GM19452 (cell line): ENCODE results near the gene SERPINC1.
"Not testable (repeated sequence)": the region's sequence is repeated elsewhere in the genome, so short reads cannot be mapped to it uniquely, and the experiment has no call there.

Source experiments
- ATAC-seq: cut with Tn5 transposase; IDR thresholded peaks from one replicate; pipeline ENCODE4 v1.9.1; 2021; ENCODE audit not compliant: unreplicated experiment

The SERPINC1 gene

DNA sequence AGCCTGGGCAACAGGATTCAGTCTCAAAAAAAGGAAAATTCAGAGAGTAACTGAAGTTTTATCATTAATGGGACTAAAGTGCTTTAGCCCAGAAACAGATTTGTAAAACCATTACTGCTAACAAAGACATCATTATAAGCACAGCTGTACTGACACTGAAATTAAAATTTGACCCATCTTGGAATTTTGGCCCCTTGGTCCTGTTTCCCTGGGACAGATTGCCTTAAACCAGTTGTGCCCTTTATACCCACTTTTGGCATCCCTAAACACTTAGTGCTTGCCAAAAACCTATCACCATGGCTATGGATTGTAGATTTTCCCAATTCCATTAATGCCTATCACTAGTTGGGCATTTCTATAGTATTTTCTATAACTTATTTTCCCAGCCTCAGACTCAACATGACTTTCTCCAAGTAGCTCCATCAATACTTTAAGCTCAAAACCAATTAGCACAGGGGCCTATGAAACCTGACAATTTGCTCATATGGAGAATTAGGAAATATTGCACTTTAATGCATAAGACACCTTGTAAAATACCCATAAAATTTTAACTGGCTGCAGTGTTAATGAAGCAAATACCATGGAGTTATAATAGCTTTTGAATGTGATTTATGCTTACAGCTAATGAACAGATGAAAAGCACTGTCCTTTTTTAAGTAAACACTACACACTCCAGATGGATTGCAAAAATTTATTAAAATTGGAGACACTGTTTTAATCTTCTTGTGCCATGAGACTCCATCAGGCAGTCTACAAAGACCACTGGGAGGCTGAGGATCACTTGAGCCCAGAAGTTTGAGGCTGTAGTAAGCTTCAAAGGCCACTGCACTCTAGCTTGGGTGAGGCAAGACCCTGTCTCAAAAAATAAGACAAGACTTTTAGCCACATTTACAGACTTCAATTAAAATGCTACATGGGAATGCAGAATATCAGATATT lies 53.6 kb downstream of the SERPINC1 start:
- no peak for ATAC-seq

DNA sequence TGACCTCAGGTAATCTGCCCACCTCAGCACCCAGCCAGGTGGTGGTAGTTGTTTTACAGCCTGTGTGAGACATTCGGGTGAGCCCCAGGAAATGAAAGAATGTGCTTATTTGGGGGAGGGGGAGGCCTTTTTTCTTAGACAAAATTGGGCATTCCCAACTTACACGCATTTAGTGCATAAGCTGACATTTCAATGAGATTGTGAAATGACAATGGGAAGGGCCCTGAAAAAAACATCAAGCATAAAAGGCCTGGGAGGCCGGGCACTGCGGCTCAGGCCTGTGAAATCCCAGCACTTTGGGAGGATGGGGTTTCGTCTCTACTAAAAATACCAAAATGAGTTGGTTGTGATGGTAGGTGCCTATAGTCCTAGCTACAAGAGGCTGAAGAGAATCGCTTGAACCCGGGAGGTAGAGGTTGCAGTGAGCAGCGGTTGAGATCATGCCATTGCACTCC lies 54.3 kb downstream of the SERPINC1 start:
- no peak for ATAC-seq

- ATAC-seq: not testable (repeated sequence)
Observed at GRCh38 chr1:173862146-173862768, 54.9 kb downstream of the SERPINC1 start.

GRCh38 chr1:173861731-173862145 lies 55.4 kb downstream of the SERPINC1 start:
- no peak for ATAC-seq

- no peak for ATAC-seq
Observed at GRCh38 chr1:173860065-173860464, 57.1 kb downstream of the SERPINC1 start.

DNA sequence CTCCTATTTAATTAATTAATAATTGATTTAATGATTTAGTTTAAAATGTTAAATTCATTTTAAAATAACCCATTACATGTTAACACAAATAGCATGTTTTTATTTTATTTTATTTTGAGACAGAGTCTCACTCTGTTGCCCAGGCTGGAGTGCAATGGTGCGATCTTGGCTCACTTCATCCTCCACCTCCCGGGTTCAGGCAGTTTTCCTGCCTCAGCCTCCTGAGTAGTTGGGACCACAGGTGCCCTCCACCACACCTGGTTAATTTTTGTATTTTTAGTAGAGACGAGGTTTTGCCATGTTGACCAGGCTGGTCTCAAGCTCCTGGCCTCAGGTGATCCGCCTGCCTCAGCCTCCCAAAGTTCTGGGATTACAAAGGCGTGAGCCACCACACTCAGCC lies 57.6 kb downstream of the SERPINC1 start:
- ATAC-seq: not testable (repeated sequence)

GRCh38 chr1:173857363-173857917 lies 59.7 kb downstream of the SERPINC1 start:
- no peak for ATAC-seq

DNA sequence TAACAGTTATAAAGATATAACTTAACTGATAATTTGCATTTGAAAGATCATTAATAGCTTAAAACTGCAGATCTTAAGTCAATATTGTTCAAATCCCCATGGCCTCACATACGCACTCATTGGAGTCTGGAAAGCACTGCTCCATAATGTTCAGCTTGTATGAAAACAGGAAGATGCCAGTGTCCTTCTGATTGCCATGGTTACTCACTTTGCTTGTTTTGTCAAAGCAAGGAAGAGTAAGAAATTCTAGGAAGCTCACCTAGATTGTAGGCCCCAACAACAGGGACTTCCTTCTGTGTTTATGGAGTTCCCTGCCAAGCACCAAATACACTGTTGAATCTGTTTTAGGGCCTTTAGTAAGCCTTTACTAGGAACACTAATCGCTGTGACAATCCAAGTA lies 60.2 kb downstream of the SERPINC1 start:
- ATAC-seq: no peak

DNA sequence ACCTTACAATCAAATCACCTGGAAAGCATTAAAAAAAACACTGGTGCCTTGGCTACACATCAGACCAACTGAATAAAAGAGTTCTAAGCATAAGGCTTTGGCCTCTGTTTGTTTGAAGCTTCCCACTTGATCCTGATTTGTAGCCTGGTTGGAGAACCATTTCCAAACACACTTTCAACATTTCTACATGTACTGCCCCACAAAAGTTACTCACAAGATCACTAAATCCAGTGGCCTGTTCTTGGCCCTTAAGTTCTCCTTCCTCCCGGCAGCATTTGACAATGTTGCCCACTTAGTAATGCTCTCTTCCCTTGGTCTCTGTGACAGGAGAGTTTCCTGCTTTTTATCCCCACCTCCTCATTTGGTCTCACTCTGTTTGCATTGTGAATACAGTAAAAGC lies 61.1 kb downstream of the SERPINC1 start:
- ATAC-seq: no peak
